ENCODE data around the gene ZNF683. TPM values are rescaled to one million over a fixed set of nuclear protein-coding genes. Genes with fewer than 3 reads are reported as not detected.

The ZNF683 gene
- total and polyA plus RNA-seq, 4 donors: 0.09 to 0.17 TPM; not detected in 2

GRCh38 chr1:26338670-26339069 lies 33.9 kb downstream of the ZNF683 start:
- Histone ChIP-seq H3K27me3 (ENCODE audit: control insufficient read depth in 4 of 4, insufficient read depth in 4 of 4, low read length in 3 of 4) (no peaks in the 10 kb centered on the region), H3K9me3 (ENCODE audit: control insufficient read depth in 4 of 4, low read length in 3 of 4) (no peaks in the 10 kb centered on the region), H3K9ac (ENCODE audit: low read depth in 1 of 2, low read length in 2 of 2) (no peak overlapping the region), H3K27ac (ENCODE audit: low read depth in 1 of 2, low read length in 2 of 2) (no peak overlapping the region), H3K36me3 (ENCODE audit: control insufficient read depth in 4 of 4, insufficient read depth in 3 of 4, low read depth in 1 of 4, low read length in 3 of 4) (no peaks in the 10 kb centered on the region), H3K4me1 (ENCODE audit: control insufficient read depth in 4 of 4, insufficient read depth in 4 of 4, low read length in 3 of 4) (peaks cover 2 to 8% (median 5%) of the 10 kb centered on the region in 4 donors), H3K4me3 (ENCODE audit: low read depth in 1 of 3, low read length in 3 of 3) (no peak overlapping the region)
- TF ChIP-seq FOXA1 (IDR thresholded peaks at IDR 0.05) (no peak), HNF4G (IDR thresholded peaks at IDR 0.05) (no peak)
- WGBS: 89% methylated on average over 1 of the region's 1 CpG
- no peak for DNase-seq (ENCODE audit: low spot score)

DNA sequence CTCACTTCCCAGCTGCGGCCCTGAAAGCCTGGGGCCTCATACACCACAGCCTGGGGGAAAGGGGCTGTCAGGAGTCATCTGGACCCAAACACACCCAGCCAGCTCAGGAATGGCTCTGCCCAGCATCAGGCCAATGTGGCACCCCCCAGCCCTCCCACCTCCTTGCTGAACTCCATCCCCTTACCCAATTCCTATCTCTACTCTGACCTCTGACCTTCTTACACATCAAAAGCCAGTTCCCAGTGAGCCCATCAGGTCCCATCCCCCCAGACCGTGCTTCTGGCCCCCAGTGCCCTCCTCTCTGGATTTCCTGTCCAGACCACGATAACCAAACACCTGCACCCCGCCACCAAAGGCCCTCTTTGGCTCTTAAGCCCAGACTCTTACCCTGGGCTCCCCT lies 34.9 kb downstream of the ZNF683 start:
- Histone ChIP-seq H3K9me3 (ENCODE audit: control insufficient read depth in 4 of 4, low read length in 3 of 4) (no peaks in the 10 kb centered on the region), H3K27me3 (ENCODE audit: control insufficient read depth in 4 of 4, insufficient read depth in 4 of 4, low read length in 3 of 4) (no peaks in the 10 kb centered on the region), H3K9ac (ENCODE audit: low read depth in 1 of 2, low read length in 2 of 2) (no peak overlapping the region), H3K4me3 (ENCODE audit: low read depth in 1 of 3, low read length in 3 of 3) (no peak overlapping the region), H3K36me3 (ENCODE audit: control insufficient read depth in 4 of 4, insufficient read depth in 3 of 4, low read depth in 1 of 4, low read length in 3 of 4) (no peaks in the 10 kb centered on the region), H3K27ac (ENCODE audit: low read depth in 1 of 2, low read length in 2 of 2) (no peak overlapping the region), H3K4me1 (ENCODE audit: control insufficient read depth in 4 of 4, insufficient read depth in 4 of 4, low read length in 3 of 4) (peaks cover 2 to 8% (median 5%) of the 10 kb centered on the region in 4 donors)
- no peak for DNase-seq (ENCODE audit: low spot score)
- TF ChIP-seq, protein P1, sequence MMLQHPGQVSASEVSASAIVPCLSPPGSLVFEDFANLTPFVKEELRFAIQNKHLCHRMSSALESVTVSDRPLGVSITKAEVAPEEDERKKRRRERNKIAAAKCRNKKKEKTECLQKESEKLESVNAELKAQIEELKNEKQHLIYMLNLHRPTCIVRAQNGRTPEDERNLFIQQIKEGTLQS (IDR thresholded peaks at IDR 0.05): no peak
- TF ChIP-seq FOXA1 (IDR thresholded peaks at IDR 0.05) (no peak), RAD21 (IDR thresholded peaks at IDR 0.05) (no peak), NR2F2 (IDR thresholded peaks at IDR 0.05) (no peak), FOXA2 (IDR thresholded peaks at IDR 0.05) (no peak), TAF1 (conservative IDR thresholded peaks at IDR 0.05) (no peak), EGR1 (IDR thresholded peaks at IDR 0.05; ENCODE audit: low read depth in 2 of 2) (no peak), HNF4G (IDR thresholded peaks at IDR 0.05) (no peak)
- TF ChIP-seq, protein P2, sequence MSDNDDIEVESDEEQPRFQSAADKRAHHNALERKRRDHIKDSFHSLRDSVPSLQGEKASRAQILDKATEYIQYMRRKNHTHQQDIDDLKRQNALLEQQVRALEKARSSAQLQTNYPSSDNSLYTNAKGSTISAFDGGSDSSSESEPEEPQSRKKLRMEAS (IDR thresholded peaks at IDR 0.05): no peak
- 86% methylated on average over 4 of the region's 4 CpGs for WGBS

GRCh38 chr1:26337206-26337535 lies 35.4 kb downstream of the ZNF683 start:
- TF ChIP-seq SP1 (IDR thresholded peaks at IDR 0.05) (no peak), EGR1 (IDR thresholded peaks at IDR 0.05; ENCODE audit: low read depth in 2 of 2) (no peak), FOXA2 (IDR thresholded peaks at IDR 0.05) (no peak), GABPA (IDR thresholded peaks at IDR 0.05 in 1 of 2, conservative IDR thresholded peaks at IDR 0.05 in 1 of 2) (no peak), ZBTB33 (IDR thresholded peaks at IDR 0.05) (no peak), RXRA (IDR thresholded peaks at IDR 0.05) (no peak), REST (IDR thresholded peaks at IDR 0.05) (no peak), HNF4A (conservative IDR thresholded peaks at IDR 0.05) (no peak), RAD21 (IDR thresholded peaks at IDR 0.05) (no peak), YY1 (IDR thresholded peaks at IDR 0.05) (no peak), NR2F2 (IDR thresholded peaks at IDR 0.05) (no peak), FOXA1 (IDR thresholded peaks at IDR 0.05) (no peak), HNF4G (IDR thresholded peaks at IDR 0.05) (no peak), TAF1 (conservative IDR thresholded peaks at IDR 0.05) (no peak), JUND (IDR thresholded peaks at IDR 0.05) (no peak)
- TF ChIP-seq, protein P1 (IDR thresholded peaks at IDR 0.05): no peak
- TF ChIP-seq, protein P2 (IDR thresholded peaks at IDR 0.05): no peak
- TF ChIP-seq, protein P3, sequence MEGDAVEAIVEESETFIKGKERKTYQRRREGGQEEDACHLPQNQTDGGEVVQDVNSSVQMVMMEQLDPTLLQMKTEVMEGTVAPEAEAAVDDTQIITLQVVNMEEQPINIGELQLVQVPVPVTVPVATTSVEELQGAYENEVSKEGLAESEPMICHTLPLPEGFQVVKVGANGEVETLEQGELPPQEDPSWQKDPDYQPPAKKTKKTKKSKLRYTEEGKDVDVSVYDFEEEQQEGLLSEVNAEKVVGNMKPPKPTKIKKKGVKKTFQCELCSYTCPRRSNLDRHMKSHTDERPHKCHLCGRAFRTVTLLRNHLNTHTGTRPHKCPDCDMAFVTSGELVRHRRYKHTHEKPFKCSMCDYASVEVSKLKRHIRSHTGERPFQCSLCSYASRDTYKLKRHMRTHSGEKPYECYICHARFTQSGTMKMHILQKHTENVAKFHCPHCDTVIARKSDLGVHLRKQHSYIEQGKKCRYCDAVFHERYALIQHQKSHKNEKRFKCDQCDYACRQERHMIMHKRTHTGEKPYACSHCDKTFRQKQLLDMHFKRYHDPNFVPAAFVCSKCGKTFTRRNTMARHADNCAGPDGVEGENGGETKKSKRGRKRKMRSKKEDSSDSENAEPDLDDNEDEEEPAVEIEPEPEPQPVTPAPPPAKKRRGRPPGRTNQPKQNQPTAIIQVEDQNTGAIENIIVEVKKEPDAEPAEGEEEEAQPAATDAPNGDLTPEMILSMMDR (IDR thresholded peaks at IDR 0.05; ENCODE audit: low read depth, low read length, missing input control): no peak
- no peak overlapping the region for H3K27ac ChIP-seq (ENCODE audit: low read depth in 1 of 2, low read length in 2 of 2)
- no peak overlapping the region for H3K4me3 ChIP-seq (ENCODE audit: low read depth in 1 of 3, low read length in 3 of 3)
- H3K36me3 ChIP-seq (ENCODE audit: control insufficient read depth in 4 of 4, insufficient read depth in 3 of 4, low read depth in 1 of 4, low read length in 3 of 4): no peaks in the 10 kb centered on the region
- no peaks in the 10 kb centered on the region for H3K9me3 ChIP-seq (ENCODE audit: control insufficient read depth in 4 of 4, low read length in 3 of 4)
- H3K27me3 ChIP-seq (ENCODE audit: control insufficient read depth in 4 of 4, insufficient read depth in 4 of 4, low read length in 3 of 4): no peaks in the 10 kb centered on the region
- no peak for DNase-seq (ENCODE audit: low spot score)
- H3K9ac ChIP-seq (ENCODE audit: low read depth in 1 of 2, low read length in 2 of 2): no peak overlapping the region
- H3K4me1 ChIP-seq (ENCODE audit: control insufficient read depth in 4 of 4, insufficient read depth in 4 of 4, low read length in 3 of 4): peaks cover 2 to 8% (median 5%) of the 10 kb centered on the region in 4 donors
- WGBS: 94% methylated on average over 7 of the region's 7 CpGs

Data from liver (tissue), 9 donors.